Loucy (cell line): Measurements from ENCODE around the gene GORASP1.

Experiments
- H2AFZ ChIP-seq: fragments of 200-600 bp; sonication (generic); 2 replicates; pipeline ENCODE4 v1.6.0; 2016; ENCODE audit warnings: antibody characterized with exemption, mild to moderate bottlenecking, low read length, moderate library complexity
- H3F3A ChIP-seq: fragments of 200-600 bp; 2 replicates; pipeline ENCODE4 v1.6.0; 2016; ENCODE audit warnings: antibody characterized with exemption, low read depth, mild to moderate bottlenecking
- H3K27me3 ChIP-seq: fragments of 200-600 bp; sonication (generic); 2 replicates; pipeline ENCODE4 v1.6.1; 2014; ENCODE audit warnings: low read length, mild to moderate bottlenecking; ENCODE audit not compliant: insufficient read depth, poor library complexity, severe bottlenecking
- H3K36me3 ChIP-seq: fragments of 200-600 bp; sonication (generic); 2 replicates; pipeline ENCODE4 v1.6.1; 2016; ENCODE audit warnings: low read length; ENCODE audit not compliant: insufficient read depth
- H3K4me1 ChIP-seq: fragments of 200-600 bp; sonication (generic); 2 replicates; pipeline ENCODE4 v1.5.1; 2014; ENCODE audit warnings: low read length, mild to moderate bottlenecking; ENCODE audit not compliant: insufficient read depth, poor library complexity, severe bottlenecking
- H3K4me2 ChIP-seq: fragments of 200-600 bp; sonication (generic); 2 replicates; pipeline ENCODE4 v1.6.0; 2014; ENCODE audit warnings: antibody characterized with exemption, low read length, low read depth, mild to moderate bottlenecking; ENCODE audit not compliant: poor library complexity, severe bottlenecking
- H3K4me3 ChIP-seq: fragments of 200-600 bp; sonication (generic); 2 replicates; pipeline ENCODE4 v1.5.1; 2014; ENCODE audit warnings: low read length, mild to moderate bottlenecking, mixed read lengths; ENCODE audit not compliant: poor library complexity, severe bottlenecking
- H3K79me2 ChIP-seq: fragments of 200-600 bp; sonication (generic); 2 replicates; pipeline ENCODE4 v1.6.1; 2014; ENCODE audit warnings: low read length; ENCODE audit not compliant: insufficient read depth
- H3K9ac ChIP-seq: fragments of 200-600 bp; sonication (generic); 2 replicates; pipeline ENCODE4 v1.6.0; 2014; ENCODE audit warnings: mild to moderate bottlenecking, low read depth, low read length, moderate library complexity; ENCODE audit not compliant: poor library complexity, severe bottlenecking
- H3K9me2 ChIP-seq: fragments of 200-600 bp; sonication (generic); replicated peaks from 2 replicates; pipeline ENCODE4 v1.6.1; 2016; ENCODE audit warnings: low read depth, low read length, mixed read lengths
- H3K9me3 ChIP-seq: fragments of 200-600 bp; sonication (generic); 2 replicates; pipeline ENCODE4 v1.6.1; 2014; ENCODE audit warnings: mild to moderate bottlenecking, antibody characterized with exemption, low read length, low read depth; ENCODE audit not compliant: insufficient read depth
- H4K20me1 ChIP-seq: fragments of 200-600 bp; sonication (generic); 2 replicates; pipeline ENCODE4 v1.6.0; 2014; ENCODE audit warnings: antibody characterized with exemption, low read length, mild to moderate bottlenecking; ENCODE audit not compliant: insufficient read depth, poor library complexity, severe bottlenecking
- EZH2phosphoT487 ChIP-seq: fragments of 200-600 bp; IDR thresholded peaks from 2 replicates; pipeline ENCODE4 v1.6.1; 2018; ENCODE audit warnings: antibody characterized with exemption, mild to moderate bottlenecking, moderate library complexity, borderline replicate concordance
- TF ChIP-seq, protein P1 (sequence below): fragments of 200-600 bp; sonication (generic); conservative IDR thresholded peaks from 2 replicates; pipeline ENCODE4 v1.5.1; 2014; ENCODE audit warnings: mild to moderate bottlenecking, antibody characterized with exemption, low read length

The GORASP1 gene

GRCh38 chr3:39144748-39145380 lies 37.4 kb upstream of the GORASP1 start:
- Histone ChIP-seq H2AFZ (no peak overlapping the region), H3K79me2 (peaks cover 36% of the 10 kb centered on the region; the same call in 1 of the 2 replicates), H3K9me2 (no peaks in the 10 kb centered on the region), H4K20me1 (no peaks in the 10 kb centered on the region), H3K9ac (no peak overlapping the region), H3K36me3 (peaks cover 55% of the 10 kb centered on the region; the same call in 1 of the 2 replicates), H3K9me3 (no peaks in the 10 kb centered on the region), H3F3A (no peaks in the 10 kb centered on the region), H3K4me2 (no peak overlapping the region), H3K4me1 (peaks cover 61% of the 10 kb centered on the region), H3K27me3 (no peaks in the 10 kb centered on the region), H3K4me3 (no peak overlapping the region)
- TF ChIP-seq, protein P1, sequence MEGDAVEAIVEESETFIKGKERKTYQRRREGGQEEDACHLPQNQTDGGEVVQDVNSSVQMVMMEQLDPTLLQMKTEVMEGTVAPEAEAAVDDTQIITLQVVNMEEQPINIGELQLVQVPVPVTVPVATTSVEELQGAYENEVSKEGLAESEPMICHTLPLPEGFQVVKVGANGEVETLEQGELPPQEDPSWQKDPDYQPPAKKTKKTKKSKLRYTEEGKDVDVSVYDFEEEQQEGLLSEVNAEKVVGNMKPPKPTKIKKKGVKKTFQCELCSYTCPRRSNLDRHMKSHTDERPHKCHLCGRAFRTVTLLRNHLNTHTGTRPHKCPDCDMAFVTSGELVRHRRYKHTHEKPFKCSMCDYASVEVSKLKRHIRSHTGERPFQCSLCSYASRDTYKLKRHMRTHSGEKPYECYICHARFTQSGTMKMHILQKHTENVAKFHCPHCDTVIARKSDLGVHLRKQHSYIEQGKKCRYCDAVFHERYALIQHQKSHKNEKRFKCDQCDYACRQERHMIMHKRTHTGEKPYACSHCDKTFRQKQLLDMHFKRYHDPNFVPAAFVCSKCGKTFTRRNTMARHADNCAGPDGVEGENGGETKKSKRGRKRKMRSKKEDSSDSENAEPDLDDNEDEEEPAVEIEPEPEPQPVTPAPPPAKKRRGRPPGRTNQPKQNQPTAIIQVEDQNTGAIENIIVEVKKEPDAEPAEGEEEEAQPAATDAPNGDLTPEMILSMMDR = no peak
- no peak for TF ChIP-seq EZH2phosphoT487

GRCh38 chr3:39144095-39144747 lies 36.8 kb upstream of the GORASP1 start:
- Histone ChIP-seq H3F3A (no peaks in the 10 kb centered on the region), H3K4me3 (no peak overlapping the region), H3K9me3 (no peaks in the 10 kb centered on the region), H3K79me2 (peaks cover 30% of the 10 kb centered on the region; the same call in 1 of the 2 replicates), H3K9ac (no peak overlapping the region), H2AFZ (no peak overlapping the region), H3K27me3 (no peaks in the 10 kb centered on the region), H3K4me1 (peaks cover 55% of the 10 kb centered on the region), H3K36me3 (peaks cover 55% of the 10 kb centered on the region; the same call in 1 of the 2 replicates), H4K20me1 (no peaks in the 10 kb centered on the region), H3K9me2 (no peaks in the 10 kb centered on the region), H3K4me2 (no peak overlapping the region)
- TF ChIP-seq EZH2phosphoT487 = no peak
- TF ChIP-seq, protein P1 = no peak

- H3K4me1 ChIP-seq = peaks cover 45% of the 10 kb centered on the region
- H4K20me1 ChIP-seq = no peaks in the 10 kb centered on the region
- H3K4me3 ChIP-seq = no peak overlapping the region
- no peak overlapping the region for H2AFZ ChIP-seq
- H3K9ac ChIP-seq = no peak overlapping the region
- peaks cover 20% of the 10 kb centered on the region; the same call in 1 of the 2 replicates for H3K79me2 ChIP-seq
- H3K4me2 ChIP-seq = no peak overlapping the region
- H3K9me2 ChIP-seq = no peaks in the 10 kb centered on the region
- TF ChIP-seq EZH2phosphoT487 = no peak
- TF ChIP-seq, protein P1 = no peak
- H3K36me3 ChIP-seq = peaks cover 55% of the 10 kb centered on the region; the same call in 1 of the 2 replicates
- no peaks in the 10 kb centered on the region for H3F3A ChIP-seq
- no peaks in the 10 kb centered on the region for H3K27me3 ChIP-seq
- H3K9me3 ChIP-seq = no peaks in the 10 kb centered on the region
Measured at GRCh38 chr3:39143051-39143885, 35.8 kb upstream of the GORASP1 start.
